ENCODE measurements around the gene ANTXR2. TPM values are rescaled to one million over a fixed set of nuclear protein-coding genes. Genes with fewer than 3 reads are reported as not detected.

Gene ANTXR2
- total RNA-seq, 2 donors from 2014 or later = 58.0 to 58.9 TPM

- no peaks in the 10 kb centered on the region for H3K9me3 ChIP-seq (ENCODE audit: control insufficient read depth, low read length, poor library complexity, severe bottlenecking)
- ATAC-seq (peak; percentile 93), DNase-seq (no peak)
- Mint-ChIP-seq H3K27ac (peak overlapping the region; percentile 92), H3K27me3 (peaks cover 2% of the 10 kb centered on the region), H3K36me3 (ENCODE audit: low read depth) (peaks cover 8% of the 10 kb centered on the region), H3K4me3 (no peak overlapping the region), H3K4me1 (peaks cover 13% of the 10 kb centered on the region)
These were observed 28.2 kb upstream of the ANTXR2 start for GRCh38 chr4:80101071-80101791.

- ATAC-seq = no peak
- DNase-seq = no peak
- H3K9me3 ChIP-seq (ENCODE audit: control insufficient read depth, low read length, poor library complexity, severe bottlenecking) = no peaks in the 10 kb centered on the region
- peaks cover 13% of the 10 kb centered on the region for H3K4me1 Mint-ChIP-seq
- peak overlapping the region; percentile 92 for H3K27ac Mint-ChIP-seq
- no peak overlapping the region for H3K4me3 Mint-ChIP-seq
- H3K27me3 Mint-ChIP-seq = peaks cover 8% of the 10 kb centered on the region
- H3K36me3 Mint-ChIP-seq (ENCODE audit: low read depth) = peaks cover 5% of the 10 kb centered on the region
These were observed 26.6 kb upstream of the ANTXR2 start for GRCh38 chr4:80099671-80100070.

GRCh38 chr4:80098635-80099034, 25.6 kb upstream of the ANTXR2 start:
- peak overlapping the region; percentile 80 for H3K27ac Mint-ChIP-seq
- DNase-seq = no peak
- ATAC-seq = no peak
- peaks cover 13% of the 10 kb centered on the region for H3K4me1 Mint-ChIP-seq
- H3K4me3 Mint-ChIP-seq = no peak overlapping the region
- H3K9me3 ChIP-seq (ENCODE audit: control insufficient read depth, low read length, poor library complexity, severe bottlenecking) = no peaks in the 10 kb centered on the region
- peaks cover 8% of the 10 kb centered on the region for H3K27me3 Mint-ChIP-seq
- peaks cover 5% of the 10 kb centered on the region for H3K36me3 Mint-ChIP-seq (ENCODE audit: low read depth)

DNA sequence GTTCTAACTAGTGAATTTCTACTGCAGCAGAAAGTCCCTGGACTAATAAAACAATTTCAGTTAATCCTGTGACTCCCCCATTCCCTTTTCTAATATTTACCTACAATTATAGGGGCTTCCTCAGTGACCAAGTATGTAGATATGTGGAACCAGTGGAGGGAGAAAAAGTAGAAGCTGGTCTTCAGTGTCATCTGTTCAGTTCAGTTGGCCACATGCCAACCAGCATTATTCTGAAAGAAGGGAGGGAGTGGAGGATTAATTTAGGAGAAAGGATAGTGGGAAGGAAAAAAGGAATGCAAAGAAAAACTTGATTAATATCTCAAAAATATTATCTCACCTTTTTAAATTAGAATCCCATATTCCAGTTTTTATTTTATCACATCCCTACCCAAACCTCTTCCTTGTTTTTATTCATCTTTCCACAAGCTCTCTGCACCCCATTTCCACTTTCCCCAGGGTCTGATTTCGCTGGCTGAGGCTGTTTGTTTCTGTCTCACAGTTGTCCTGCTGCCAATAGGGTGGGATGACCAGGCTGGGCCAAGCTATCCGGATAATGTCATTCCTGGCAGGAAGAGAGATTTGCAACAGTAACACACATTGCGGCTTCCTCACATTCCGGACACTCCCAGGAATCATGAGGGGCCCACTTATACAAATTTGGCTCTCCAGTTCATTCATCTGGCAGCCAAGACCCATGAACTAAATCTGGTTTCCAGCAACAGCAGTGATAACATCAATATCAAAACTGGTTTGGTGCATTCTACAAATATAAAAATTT, 24.6 kb upstream of the ANTXR2 start:
- no peak overlapping the region for H3K4me3 Mint-ChIP-seq
- H3K27ac Mint-ChIP-seq = peak overlapping the region; percentile 80
- DNase-seq (no peak), ATAC-seq (no peak)
- H3K4me1 Mint-ChIP-seq = peaks cover 16% of the 10 kb centered on the region
- H3K27me3 Mint-ChIP-seq = peaks cover 8% of the 10 kb centered on the region
- H3K9me3 ChIP-seq (ENCODE audit: control insufficient read depth, low read length, poor library complexity, severe bottlenecking) = no peaks in the 10 kb centered on the region
- peaks cover 6% of the 10 kb centered on the region for H3K36me3 Mint-ChIP-seq (ENCODE audit: low read depth)

GRCh38 chr4:80096175-80096850, 23.3 kb upstream of the ANTXR2 start:
- peaks cover 8% of the 10 kb centered on the region for H3K27me3 Mint-ChIP-seq
- no peak overlapping the region for H3K27ac Mint-ChIP-seq
- peaks cover 12% of the 10 kb centered on the region for H3K4me1 Mint-ChIP-seq
- ATAC-seq (no peak), DNase-seq (no peak)
- peaks cover 6% of the 10 kb centered on the region for H3K36me3 Mint-ChIP-seq (ENCODE audit: low read depth)
- H3K4me3 Mint-ChIP-seq = no peak overlapping the region
- no peaks in the 10 kb centered on the region for H3K9me3 ChIP-seq (ENCODE audit: control insufficient read depth, low read length, poor library complexity, severe bottlenecking)

- no peak overlapping the region for H3K27ac Mint-ChIP-seq
These were observed 21.2 kb upstream of the ANTXR2 start for GRCh38 chr4:80094191-80094590.

DNA sequence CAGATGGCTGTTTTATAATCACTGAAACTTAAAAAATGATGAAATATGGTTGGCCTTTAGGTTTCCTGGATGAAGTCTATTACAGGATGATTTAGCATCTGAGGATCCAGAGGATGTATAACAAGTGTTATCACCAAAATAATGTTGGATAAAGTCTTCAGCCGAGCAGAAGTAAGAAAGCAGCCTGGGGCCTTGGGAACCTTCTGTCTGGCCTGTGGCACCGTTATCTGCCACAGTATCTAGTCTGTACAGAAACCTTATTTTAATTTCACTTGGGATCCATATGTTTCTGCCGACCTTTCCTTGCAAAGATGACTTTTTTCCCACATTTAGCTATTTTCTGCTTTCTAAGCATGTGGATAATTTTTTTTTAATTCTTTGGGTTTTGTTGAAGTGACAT, 20.5 kb upstream of the ANTXR2 start:
- ATAC-seq = no peak
- no peaks in the 10 kb centered on the region for H3K9me3 ChIP-seq (ENCODE audit: control insufficient read depth, low read length, poor library complexity, severe bottlenecking)
- H3K27ac Mint-ChIP-seq = no peak overlapping the region
- H3K4me3 Mint-ChIP-seq = no peak overlapping the region
- no peak for DNase-seq
- H3K36me3 Mint-ChIP-seq (ENCODE audit: low read depth) = peaks cover 6% of the 10 kb centered on the region
- H3K4me1 Mint-ChIP-seq = peaks cover 10% of the 10 kb centered on the region
- H3K27me3 Mint-ChIP-seq = peaks cover 8% of the 10 kb centered on the region

More at GRCh38 chr4:80094191-80094590, 21.2 kb upstream of the ANTXR2 start:
- Mint-ChIP-seq H3K4me3 (no peak overlapping the region), H3K27me3 (peaks cover 8% of the 10 kb centered on the region), H3K4me1 (peaks cover 12% of the 10 kb centered on the region), H3K36me3 (ENCODE audit: low read depth) (peaks cover 6% of the 10 kb centered on the region)
- DNase-seq (no peak), ATAC-seq (no peak)
- H3K9me3 ChIP-seq (ENCODE audit: control insufficient read depth, low read length, poor library complexity, severe bottlenecking) = no peaks in the 10 kb centered on the region

DNA sequence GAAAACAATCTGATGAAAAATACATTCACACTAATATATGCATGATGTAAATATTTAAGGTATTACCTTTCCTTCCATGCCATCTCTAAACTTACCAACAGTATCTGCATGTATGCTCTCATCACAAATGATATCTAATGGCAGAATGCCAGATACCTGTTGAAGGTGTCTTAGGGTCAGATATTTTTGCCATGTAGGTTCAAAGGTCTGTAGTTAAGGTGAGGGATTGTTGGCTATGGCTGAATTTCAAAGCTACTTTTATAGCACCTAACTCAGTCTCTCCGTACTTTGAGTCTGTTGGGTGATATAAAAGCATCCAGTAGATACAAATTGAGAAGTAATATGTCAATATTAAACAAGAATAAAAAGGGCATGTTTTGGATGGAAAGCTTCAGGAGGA, 19.8 kb upstream of the ANTXR2 start:
- Mint-ChIP-seq H3K36me3 (ENCODE audit: low read depth) (peaks cover 4% of the 10 kb centered on the region), H3K4me3 (no peak overlapping the region), H3K4me1 (peaks cover 6% of the 10 kb centered on the region), H3K27ac (no peak overlapping the region), H3K27me3 (peaks cover 8% of the 10 kb centered on the region)
- DNase-seq (no peak), ATAC-seq (no peak)
- H3K9me3 ChIP-seq (ENCODE audit: control insufficient read depth, low read length, poor library complexity, severe bottlenecking) = no peaks in the 10 kb centered on the region

DNA sequence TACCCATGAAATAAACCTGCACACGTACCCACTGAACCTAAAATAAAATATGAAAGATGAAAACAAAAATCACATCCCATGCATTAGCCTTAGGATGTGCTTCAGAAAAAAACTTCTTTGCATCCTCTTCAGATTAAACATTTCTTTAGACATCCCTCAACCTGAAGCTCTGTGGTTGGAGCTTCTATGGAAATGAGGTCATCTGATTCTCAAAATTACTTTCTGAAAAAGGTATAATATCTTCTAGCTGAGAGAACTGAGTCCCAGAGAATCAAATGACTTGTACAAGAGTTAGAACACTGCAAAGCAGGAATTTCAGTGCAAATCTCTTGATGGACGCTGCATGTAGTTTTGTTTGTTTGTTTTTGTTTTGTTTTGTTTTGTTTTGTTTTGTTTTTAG, 19.1 kb upstream of the ANTXR2 start:
- DNase-seq = no peak
- H3K4me1 Mint-ChIP-seq = peaks cover 6% of the 10 kb centered on the region
- H3K27ac Mint-ChIP-seq = no peak overlapping the region
- ATAC-seq = no peak
- peaks cover 4% of the 10 kb centered on the region for H3K36me3 Mint-ChIP-seq (ENCODE audit: low read depth)
- H3K4me3 Mint-ChIP-seq = no peak overlapping the region
- H3K27me3 Mint-ChIP-seq = peaks cover 8% of the 10 kb centered on the region
- no peaks in the 10 kb centered on the region for H3K9me3 ChIP-seq (ENCODE audit: control insufficient read depth, low read length, poor library complexity, severe bottlenecking)

DNA sequence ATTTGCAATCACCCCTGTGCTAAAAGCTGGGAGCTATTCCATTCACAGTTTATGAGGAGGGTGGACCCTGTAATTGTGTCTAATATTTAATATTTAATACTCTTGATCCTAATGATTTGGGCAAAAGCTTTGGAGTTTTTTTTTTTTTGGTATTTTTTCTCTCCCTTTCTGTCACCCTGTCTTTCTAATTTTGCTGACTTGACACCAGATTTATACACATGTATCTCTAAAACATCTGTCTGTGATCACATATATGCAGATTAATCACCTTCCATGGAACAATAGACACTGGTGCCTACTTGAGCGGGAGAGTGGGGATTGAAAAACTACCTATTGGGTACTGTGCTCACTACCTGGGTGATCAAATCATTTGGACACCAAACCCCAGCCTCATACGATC, 18.7 kb upstream of the ANTXR2 start:
- DNase-seq = no peak
- H3K9me3 ChIP-seq (ENCODE audit: control insufficient read depth, low read length, poor library complexity, severe bottlenecking) = no peaks in the 10 kb centered on the region
- Mint-ChIP-seq H3K27me3 (peaks cover 11% of the 10 kb centered on the region), H3K36me3 (ENCODE audit: low read depth) (peaks cover 4% of the 10 kb centered on the region), H3K4me1 (peaks cover 6% of the 10 kb centered on the region), H3K4me3 (no peak overlapping the region), H3K27ac (no peak overlapping the region)
- ATAC-seq = no peak

DNA sequence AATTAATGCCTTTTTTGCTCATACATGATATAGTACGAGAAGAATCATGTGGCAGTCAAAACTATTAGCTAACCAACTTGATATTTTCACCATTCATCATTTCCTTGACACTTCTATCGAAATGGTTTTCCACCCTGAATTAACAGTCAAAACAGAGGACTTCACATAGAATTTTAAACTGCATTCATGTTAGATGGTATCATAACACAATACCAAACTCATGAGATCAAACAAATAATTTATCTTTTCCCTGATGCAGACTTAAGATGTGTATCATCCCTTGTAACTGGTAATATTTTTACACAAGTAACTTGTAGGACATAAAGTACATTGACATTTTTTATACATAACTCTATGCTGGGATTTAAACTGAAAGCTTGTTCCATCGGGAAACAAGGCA, 18.2 kb upstream of the ANTXR2 start:
- Mint-ChIP-seq H3K36me3 (ENCODE audit: low read depth) (peaks cover 4% of the 10 kb centered on the region), H3K4me3 (no peak overlapping the region), H3K27ac (no peak overlapping the region), H3K27me3 (peaks cover 14% of the 10 kb centered on the region), H3K4me1 (peaks cover 6% of the 10 kb centered on the region)
- ATAC-seq (no peak), DNase-seq (no peak)
- no peaks in the 10 kb centered on the region for H3K9me3 ChIP-seq (ENCODE audit: control insufficient read depth, low read length, poor library complexity, severe bottlenecking)

DNA sequence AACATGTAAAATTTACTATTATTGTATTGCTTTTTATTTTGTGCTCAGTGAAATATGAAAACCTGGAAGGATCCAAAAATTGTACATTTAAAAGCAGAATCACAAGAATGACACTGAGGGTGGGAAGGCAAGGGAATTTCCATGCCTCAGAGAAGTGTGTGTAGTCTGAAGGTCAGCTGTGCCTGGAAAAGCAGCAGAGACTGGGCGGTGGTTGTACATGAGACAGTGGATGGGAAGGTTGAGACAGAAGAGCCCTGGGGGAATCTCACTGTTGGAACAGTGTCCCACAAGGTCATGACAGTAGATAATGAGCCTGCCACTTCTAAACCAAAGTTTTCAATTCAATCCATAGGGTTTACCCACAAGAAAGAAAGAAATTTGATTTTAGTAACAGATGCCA, 17.1 kb upstream of the ANTXR2 start:
- peaks cover 6% of the 10 kb centered on the region for H3K4me1 Mint-ChIP-seq
- no peaks in the 10 kb centered on the region for H3K9me3 ChIP-seq (ENCODE audit: control insufficient read depth, low read length, poor library complexity, severe bottlenecking)
- no peak overlapping the region for H3K4me3 Mint-ChIP-seq
- DNase-seq (no peak), ATAC-seq (no peak)
- peaks cover 9% of the 10 kb centered on the region for H3K27me3 Mint-ChIP-seq
- H3K36me3 Mint-ChIP-seq (ENCODE audit: low read depth) = peaks cover 4% of the 10 kb centered on the region
- H3K27ac Mint-ChIP-seq = no peak overlapping the region

DNA sequence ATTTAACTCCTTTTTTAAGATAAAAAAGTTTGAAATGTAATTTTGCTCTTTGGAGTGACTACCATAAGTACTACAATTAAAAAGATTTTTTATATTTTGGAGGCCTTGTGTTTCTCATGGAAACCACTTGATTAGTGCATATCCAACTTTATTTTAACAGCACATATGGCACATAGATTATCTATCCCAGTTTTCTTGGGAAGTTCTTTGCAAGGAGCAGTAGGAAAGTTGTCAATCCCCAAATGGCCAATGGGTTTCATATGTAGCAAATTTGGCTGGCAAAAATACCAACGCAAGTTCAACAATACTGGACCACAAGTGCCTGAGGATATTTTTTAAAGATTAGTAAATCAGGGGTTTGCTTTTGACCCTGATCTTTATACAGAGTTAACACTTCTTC, 15.4 kb upstream of the ANTXR2 start:
- Mint-ChIP-seq H3K27ac (no peak overlapping the region), H3K4me3 (no peak overlapping the region), H3K36me3 (ENCODE audit: low read depth) (peaks cover 4% of the 10 kb centered on the region), H3K4me1 (peaks cover 6% of the 10 kb centered on the region), H3K27me3 (peaks cover 9% of the 10 kb centered on the region)
- no peak for DNase-seq
- no peaks in the 10 kb centered on the region for H3K9me3 ChIP-seq (ENCODE audit: control insufficient read depth, low read length, poor library complexity, severe bottlenecking)
- no peak for ATAC-seq
